HUDEP-2 (cell line): ENCODE data around the gene RUVBL1.
"Not testable (repeated sequence)": the region's sequence is repeated elsewhere in the genome, so short reads cannot be mapped to it uniquely, and the experiment has no call there.

Source experiments
- DNase-seq, 76 experiments: peaks; one replicate each; lab custom pipeline; 2025; ENCODE audit not compliant: unreplicated experiment in 76 of 76; lab: John Stamatoyannopoulos, UW

Gene RUVBL1

GRCh38 chr3:128123538-128124368 is at the start of gene RUVBL1:
Gene RUVBL1 (minus strand): TSS chr3:128123812. CDS start chr3:128123724, 88 bp downstream.
- DNase-seq, result peak in 75 of 76 experiments; percentile 39 to 98 (median 96)

GRCh38 chr3:128173200-128173599 is 49.6 kb upstream of the RUVBL1 start:
- no peak for DNase-seq

- peak in 66 of 76 experiments; percentile 3 to 74 (median 47) for DNase-seq
These were observed 47.4 kb upstream of the RUVBL1 start for GRCh38 chr3:128170866-128171516.

- DNase-seq, result no peak
These were observed 45.2 kb upstream of the RUVBL1 start for GRCh38 chr3:128168836-128169235.

GRCh38 chr3:128167973-128168674 is 44.5 kb upstream of the RUVBL1 start:
- DNase-seq, result no peak

- no peak for DNase-seq
These were observed 44.0 kb upstream of the RUVBL1 start for GRCh38 chr3:128167646-128167972.

GRCh38 chr3:128166971-128167453 is 43.4 kb upstream of the RUVBL1 start:
- no peak for DNase-seq

GRCh38 chr3:128163432-128163831 is 39.8 kb upstream of the RUVBL1 start:
- DNase-seq, result no peak

- DNase-seq, result peak in 9 of 76 experiments; percentile 5 to 41 (median 9)
These were observed 37.0 kb upstream of the RUVBL1 start for GRCh38 chr3:128160661-128161060.

- no peak for DNase-seq
These were observed 32.2 kb upstream of the RUVBL1 start for GRCh38 chr3:128155616-128156360.

GRCh38 chr3:128154354-128154753 is 30.7 kb upstream of the RUVBL1 start:
- DNase-seq, result not testable (repeated sequence)

GRCh38 chr3:128153156-128154041 is 29.8 kb upstream of the RUVBL1 start, which contains the start of gene EEFSEC:
Gene EEFSEC (plus strand): TSS chr3:128153481. CDS start chr3:128153508, 27 bp downstream.
- DNase-seq, result peak in 72 of 76 experiments; percentile 28 to 88 (median 72)

GRCh38 chr3:128152419-128153155 is 29.0 kb upstream of the RUVBL1 start:
- peak in 23 of 76 experiments; percentile 43 to 87 (median 65) for DNase-seq

- DNase-seq, result no peak
These were observed 28.2 kb upstream of the RUVBL1 start for GRCh38 chr3:128151758-128152274.

GRCh38 chr3:128149650-128150049 is 26.0 kb upstream of the RUVBL1 start:
- no peak for DNase-seq

GRCh38 chr3:128146201-128146600 is 22.6 kb upstream of the RUVBL1 start:
- no peak for DNase-seq

GRCh38 chr3:128145279-128145678 is 21.7 kb upstream of the RUVBL1 start:
- peak in 11 of 76 experiments; percentile 5 to 28 (median 14) for DNase-seq

GRCh38 chr3:128144512-128145187 is 21.0 kb upstream of the RUVBL1 start:
- no peak for DNase-seq
